Superior temporal gyrus (tissue), 1 donor: Measurements from ENCODE around the gene ACO1.

ENCODE experiments used
- DNase-seq: peaks from one replicate; pipeline ENCODE4 v3.0.0-alpha.2; 2016; ENCODE audit errors: extremely low spot score

The ACO1 gene

DNA sequence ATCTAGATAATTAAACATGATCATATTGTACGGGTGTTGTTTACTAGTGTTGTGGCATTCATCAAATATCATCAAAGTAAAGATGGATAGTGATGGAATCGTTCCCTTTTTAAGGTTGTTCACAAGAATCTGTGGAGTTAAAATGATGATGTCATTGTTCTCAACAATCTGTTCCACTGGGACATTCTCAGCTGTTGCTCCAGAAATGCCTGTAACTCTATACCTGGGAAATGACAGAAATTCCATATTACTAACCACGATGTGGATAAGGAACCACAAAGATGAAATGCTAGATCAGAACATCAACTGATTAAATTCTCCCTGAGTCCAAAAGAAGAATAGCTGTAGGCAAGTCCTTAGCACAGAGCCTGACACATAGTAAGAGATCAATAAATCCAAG is 103.5 kb downstream of the ACO1 start:
- no peak for DNase-seq

DNA sequence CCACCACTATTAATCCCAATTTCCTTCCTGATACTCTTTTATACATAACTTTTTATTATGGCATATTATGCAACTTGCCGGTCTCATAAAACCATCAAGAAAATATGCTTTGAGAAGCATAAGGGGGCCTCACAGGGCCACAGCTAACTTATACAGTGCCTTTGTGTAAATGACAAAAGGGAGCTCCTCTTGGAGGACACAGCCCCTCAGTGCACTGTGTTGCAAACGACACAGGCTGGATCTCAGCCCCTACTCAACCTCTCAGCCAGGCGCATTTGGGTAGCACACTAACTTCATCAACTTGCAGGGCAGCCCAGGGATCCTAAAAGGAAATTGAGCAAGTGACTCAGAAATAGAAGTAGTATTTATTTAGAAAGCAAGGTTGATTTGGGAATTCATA is 106.2 kb downstream of the ACO1 start:
- DNase-seq = no peak

DNA sequence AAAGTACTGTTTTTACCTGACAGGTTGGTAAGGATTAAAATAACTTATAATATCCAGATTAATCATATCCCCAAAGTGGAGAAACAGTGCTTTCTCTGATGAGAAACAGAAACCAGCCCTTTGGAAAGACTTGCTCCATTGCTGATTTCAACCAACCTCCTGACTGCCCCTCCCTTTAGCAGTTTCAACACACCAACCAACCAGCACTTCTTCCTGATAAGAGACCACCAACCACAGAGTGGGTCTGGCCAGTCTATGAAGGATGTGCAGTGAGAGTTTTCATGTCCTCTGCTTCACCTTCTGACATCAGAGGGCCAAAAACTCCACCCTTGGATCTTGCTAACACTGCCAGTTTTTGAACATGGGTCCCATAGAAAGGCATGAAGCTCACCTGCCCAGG is 113.5 kb downstream of the ACO1 start:
- no peak for DNase-seq

DNA sequence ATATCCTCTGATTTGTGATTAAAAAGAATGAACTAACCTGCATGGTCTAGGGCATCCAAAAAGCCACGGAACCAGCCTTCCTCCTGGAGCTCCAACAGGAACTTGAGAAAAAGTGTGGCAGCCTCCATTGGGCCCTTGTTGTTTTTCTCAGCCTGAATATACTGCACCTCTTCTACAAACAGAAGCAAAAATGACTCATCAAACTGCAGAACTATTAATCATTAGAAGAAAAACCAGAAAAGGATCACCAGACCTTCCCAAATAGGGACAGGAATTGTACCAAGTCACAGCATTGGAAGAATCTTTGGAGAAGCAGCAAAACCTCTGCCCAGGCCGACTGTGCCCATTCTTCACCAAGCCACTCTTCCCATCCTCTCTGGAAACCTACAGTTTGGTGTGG is 116.3 kb downstream of the ACO1 start:
- DNase-seq = no peak

DNA sequence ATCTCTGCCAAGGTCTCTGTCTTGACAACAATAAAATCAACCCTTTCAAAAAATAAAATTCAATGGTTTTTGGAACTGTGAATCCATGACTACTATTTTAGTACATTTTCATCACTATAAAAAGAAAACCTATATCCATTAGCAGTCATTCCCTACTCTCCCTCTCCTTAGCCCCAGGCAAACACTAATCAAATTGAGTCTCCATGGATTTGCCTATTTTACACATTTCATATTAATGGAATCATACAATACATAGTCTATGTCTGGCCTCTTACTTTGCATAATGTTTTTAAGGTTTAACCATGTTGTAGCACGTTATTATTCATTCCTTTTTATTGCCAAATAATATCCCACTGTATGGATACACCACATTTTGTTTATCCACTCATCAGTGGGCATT is 117.4 kb downstream of the ACO1 start:
- DNase-seq = no peak

DNA sequence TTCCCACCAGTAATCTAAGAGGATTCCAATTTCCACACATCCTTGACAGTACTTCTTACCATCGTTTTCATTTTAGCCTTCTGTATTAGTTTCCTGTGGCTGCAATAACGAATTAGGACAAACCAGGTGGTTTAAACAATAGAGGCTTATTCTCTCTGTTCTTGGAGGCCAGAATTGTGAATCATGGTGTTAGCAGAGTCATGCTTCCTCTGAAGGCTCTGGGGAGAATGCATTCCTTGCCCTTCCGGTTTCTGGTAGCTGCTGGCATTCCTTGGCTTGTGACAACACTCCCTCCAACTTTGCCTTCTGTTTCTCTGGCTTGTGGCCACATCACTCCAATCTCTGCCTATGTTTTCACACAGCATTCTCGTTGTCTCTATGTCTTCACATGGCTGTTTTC is 118.0 kb downstream of the ACO1 start:
- DNase-seq = no peak

DNA sequence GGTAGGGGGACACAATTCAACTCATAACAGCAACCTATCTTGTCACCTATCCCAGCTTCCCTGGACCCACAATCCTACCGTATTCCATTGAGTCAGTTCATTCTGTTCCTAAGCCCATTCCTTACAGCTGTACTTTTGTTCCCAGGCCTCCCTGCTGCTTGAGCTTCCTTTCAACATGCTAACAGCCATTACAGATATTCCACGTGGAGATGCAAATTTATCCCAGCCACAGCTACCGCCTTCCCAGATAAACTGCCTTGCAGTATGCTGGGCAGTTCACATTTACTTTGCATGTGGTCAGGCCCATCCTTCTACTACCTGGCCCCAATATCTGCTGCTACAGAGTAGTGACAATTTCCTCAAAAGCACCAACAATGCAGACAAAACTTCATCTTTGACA is 118.6 kb downstream of the ACO1 start:
- no peak for DNase-seq
